ENCODE data around the gene FNTB.

The FNTB gene

GRCh38 chr14:65106316-65106715 is 119.6 kb downstream of the FNTB start:
- TF ChIP-seq, protein P1, sequence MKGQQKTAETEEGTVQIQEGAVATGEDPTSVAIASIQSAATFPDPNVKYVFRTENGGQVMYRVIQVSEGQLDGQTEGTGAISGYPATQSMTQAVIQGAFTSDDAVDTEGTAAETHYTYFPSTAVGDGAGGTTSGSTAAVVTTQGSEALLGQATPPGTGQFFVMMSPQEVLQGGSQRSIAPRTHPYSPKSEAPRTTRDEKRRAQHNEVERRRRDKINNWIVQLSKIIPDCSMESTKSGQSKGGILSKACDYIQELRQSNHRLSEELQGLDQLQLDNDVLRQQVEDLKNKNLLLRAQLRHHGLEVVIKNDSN (IDR thresholded peaks at IDR 0.05): no peak
- TF ChIP-seq FOXM1 (IDR thresholded peaks at IDR 0.05; ENCODE audit: borderline replicate concordance, low read depth) (no peak), NFIC (IDR thresholded peaks at IDR 0.05) (no peak), TEAD4 (IDR thresholded peaks at IDR 0.05) (no peak), EP300 (IDR thresholded peaks at IDR 0.05; ENCODE audit: borderline replicate concordance) (no peak), ZBTB7A (IDR thresholded peaks at IDR 0.05; ENCODE audit: low read depth) (no peak), YY1 (IDR thresholded peaks at IDR 0.05; ENCODE audit: low read depth) (no peak)
- TF ChIP-seq, protein P2, sequence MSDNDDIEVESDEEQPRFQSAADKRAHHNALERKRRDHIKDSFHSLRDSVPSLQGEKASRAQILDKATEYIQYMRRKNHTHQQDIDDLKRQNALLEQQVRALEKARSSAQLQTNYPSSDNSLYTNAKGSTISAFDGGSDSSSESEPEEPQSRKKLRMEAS (IDR thresholded peaks at IDR 0.05): no peak

GRCh38 chr14:65106736-65107135 is 120.0 kb downstream of the FNTB start:
- TF ChIP-seq EGR1 (IDR thresholded peaks at IDR 0.05): no peak
- TF ChIP-seq CREB1 (IDR thresholded peaks at IDR 0.05; ENCODE audit: low read depth): no peak
- TF ChIP-seq TAF1 (IDR thresholded peaks at IDR 0.05; ENCODE audit: low read depth): no peak
- TF ChIP-seq TEAD4 (IDR thresholded peaks at IDR 0.05): no peak
- TF ChIP-seq EP300 (IDR thresholded peaks at IDR 0.05; ENCODE audit: borderline replicate concordance): no peak
- TF ChIP-seq ZBTB7A (IDR thresholded peaks at IDR 0.05; ENCODE audit: low read depth): no peak
- TF ChIP-seq, protein P1 (IDR thresholded peaks at IDR 0.05): no peak
- no peak for TF ChIP-seq FOXM1 (IDR thresholded peaks at IDR 0.05; ENCODE audit: borderline replicate concordance, low read depth)
- TF ChIP-seq NFIC (IDR thresholded peaks at IDR 0.05): no peak
- TF ChIP-seq RAD21 (IDR thresholded peaks at IDR 0.05; ENCODE audit: low read depth): no peak
- no peak for TF ChIP-seq YY1 (IDR thresholded peaks at IDR 0.05; ENCODE audit: low read depth)
- TF ChIP-seq CEBPB (IDR thresholded peaks at IDR 0.05): no peak
- TF ChIP-seq, protein P3, sequence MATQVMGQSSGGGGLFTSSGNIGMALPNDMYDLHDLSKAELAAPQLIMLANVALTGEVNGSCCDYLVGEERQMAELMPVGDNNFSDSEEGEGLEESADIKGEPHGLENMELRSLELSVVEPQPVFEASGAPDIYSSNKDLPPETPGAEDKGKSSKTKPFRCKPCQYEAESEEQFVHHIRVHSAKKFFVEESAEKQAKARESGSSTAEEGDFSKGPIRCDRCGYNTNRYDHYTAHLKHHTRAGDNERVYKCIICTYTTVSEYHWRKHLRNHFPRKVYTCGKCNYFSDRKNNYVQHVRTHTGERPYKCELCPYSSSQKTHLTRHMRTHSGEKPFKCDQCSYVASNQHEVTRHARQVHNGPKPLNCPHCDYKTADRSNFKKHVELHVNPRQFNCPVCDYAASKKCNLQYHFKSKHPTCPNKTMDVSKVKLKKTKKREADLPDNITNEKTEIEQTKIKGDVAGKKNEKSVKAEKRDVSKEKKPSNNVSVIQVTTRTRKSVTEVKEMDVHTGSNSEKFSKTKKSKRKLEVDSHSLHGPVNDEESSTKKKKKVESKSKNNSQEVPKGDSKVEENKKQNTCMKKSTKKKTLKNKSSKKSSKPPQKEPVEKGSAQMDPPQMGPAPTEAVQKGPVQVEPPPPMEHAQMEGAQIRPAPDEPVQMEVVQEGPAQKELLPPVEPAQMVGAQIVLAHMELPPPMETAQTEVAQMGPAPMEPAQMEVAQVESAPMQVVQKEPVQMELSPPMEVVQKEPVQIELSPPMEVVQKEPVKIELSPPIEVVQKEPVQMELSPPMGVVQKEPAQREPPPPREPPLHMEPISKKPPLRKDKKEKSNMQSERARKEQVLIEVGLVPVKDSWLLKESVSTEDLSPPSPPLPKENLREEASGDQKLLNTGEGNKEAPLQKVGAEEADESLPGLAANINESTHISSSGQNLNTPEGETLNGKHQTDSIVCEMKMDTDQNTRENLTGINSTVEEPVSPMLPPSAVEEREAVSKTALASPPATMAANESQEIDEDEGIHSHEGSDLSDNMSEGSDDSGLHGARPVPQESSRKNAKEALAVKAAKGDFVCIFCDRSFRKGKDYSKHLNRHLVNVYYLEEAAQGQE (IDR thresholded peaks at IDR 0.05; ENCODE audit: low read depth): no peak
- no peak for TF ChIP-seq TCF12 (IDR thresholded peaks at IDR 0.05; ENCODE audit: low read depth)
- TF ChIP-seq, protein P2 (IDR thresholded peaks at IDR 0.05): no peak

- TF ChIP-seq RAD21 (IDR thresholded peaks at IDR 0.05; ENCODE audit: low read depth) (no peak), FOXM1 (IDR thresholded peaks at IDR 0.05; ENCODE audit: borderline replicate concordance, low read depth) (no peak), NFIC (IDR thresholded peaks at IDR 0.05) (no peak), TCF12 (IDR thresholded peaks at IDR 0.05; ENCODE audit: low read depth) (no peak), CREB1 (IDR thresholded peaks at IDR 0.05; ENCODE audit: low read depth) (no peak), CEBPB (IDR thresholded peaks at IDR 0.05) (no peak), ZBTB7A (IDR thresholded peaks at IDR 0.05; ENCODE audit: low read depth) (no peak), TAF1 (IDR thresholded peaks at IDR 0.05; ENCODE audit: low read depth) (no peak), EGR1 (IDR thresholded peaks at IDR 0.05) (no peak)
- TF ChIP-seq, protein P2 (IDR thresholded peaks at IDR 0.05): no peak
- TF ChIP-seq, protein P3 (IDR thresholded peaks at IDR 0.05; ENCODE audit: low read depth): no peak
- TF ChIP-seq, protein P1 (IDR thresholded peaks at IDR 0.05): no peak
Observed at GRCh38 chr14:65107200-65107599, 120.5 kb downstream of the FNTB start.

DNA sequence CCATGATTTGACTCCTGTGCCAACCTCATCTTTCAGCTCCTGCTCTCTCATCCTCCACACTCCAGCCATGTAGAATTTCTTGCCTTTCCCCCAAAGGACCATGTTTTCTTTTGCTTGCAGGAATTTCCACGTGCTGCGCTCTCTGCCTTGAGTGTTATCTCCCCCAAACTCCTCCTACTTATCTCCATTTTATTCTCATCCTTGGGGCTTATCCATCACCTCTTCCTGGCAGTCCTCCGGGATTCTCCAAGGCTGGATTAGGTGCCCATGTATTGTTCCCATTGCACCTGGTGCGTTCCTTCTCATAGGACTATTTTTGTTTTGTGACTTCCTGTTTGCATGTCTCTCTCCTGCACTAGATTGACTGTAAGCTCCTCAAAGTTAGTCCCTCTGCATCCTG is 122.7 kb downstream of the FNTB start:
- no peak for TF ChIP-seq RAD21 (IDR thresholded peaks at IDR 0.05; ENCODE audit: low read depth)
- TF ChIP-seq, protein P1 (IDR thresholded peaks at IDR 0.05): no peak
- no peak for TF ChIP-seq TEAD4 (IDR thresholded peaks at IDR 0.05)
- TF ChIP-seq TCF12 (IDR thresholded peaks at IDR 0.05; ENCODE audit: low read depth): no peak
- TF ChIP-seq ZBTB7A (IDR thresholded peaks at IDR 0.05; ENCODE audit: low read depth): no peak
- TF ChIP-seq, protein P2 (IDR thresholded peaks at IDR 0.05): no peak
- no peak for TF ChIP-seq TAF1 (IDR thresholded peaks at IDR 0.05; ENCODE audit: low read depth)
- no peak for TF ChIP-seq NFIC (IDR thresholded peaks at IDR 0.05)

DNA sequence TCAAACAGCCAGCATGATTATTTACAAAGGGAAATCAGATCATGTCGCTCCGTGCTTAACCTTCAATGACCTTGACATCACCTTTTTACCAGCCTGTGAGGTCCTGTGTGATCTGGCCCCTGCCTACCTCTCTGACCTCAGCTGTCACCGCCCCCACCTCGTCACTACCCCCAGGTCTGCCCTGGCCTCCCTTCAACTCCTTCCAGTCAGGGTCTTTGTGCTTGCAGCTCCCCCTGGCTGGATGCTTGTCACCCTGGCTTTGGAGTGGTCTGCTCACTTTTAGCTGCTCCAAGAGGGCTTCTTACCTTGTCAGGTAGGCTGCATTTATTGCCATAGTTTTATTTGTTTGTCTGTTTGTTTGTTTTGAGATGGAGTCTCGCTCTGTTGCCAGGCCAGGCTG is 123.8 kb downstream of the FNTB start:
- TF ChIP-seq, protein P3 (IDR thresholded peaks at IDR 0.05; ENCODE audit: low read depth): no peak
- TF ChIP-seq TCF12 (IDR thresholded peaks at IDR 0.05; ENCODE audit: low read depth): no peak
- no peak for TF ChIP-seq YY1 (IDR thresholded peaks at IDR 0.05; ENCODE audit: low read depth)
- no peak for TF ChIP-seq CREB1 (IDR thresholded peaks at IDR 0.05; ENCODE audit: low read depth)
- no peak for TF ChIP-seq FOXM1 (IDR thresholded peaks at IDR 0.05; ENCODE audit: borderline replicate concordance, low read depth)
- TF ChIP-seq NFIC (IDR thresholded peaks at IDR 0.05): no peak
- TF ChIP-seq ZBTB7A (IDR thresholded peaks at IDR 0.05; ENCODE audit: low read depth): no peak
- TF ChIP-seq RAD21 (IDR thresholded peaks at IDR 0.05; ENCODE audit: low read depth): no peak
- no peak for TF ChIP-seq TAF1 (IDR thresholded peaks at IDR 0.05; ENCODE audit: low read depth)
- TF ChIP-seq TEAD4 (IDR thresholded peaks at IDR 0.05): no peak
- no peak for TF ChIP-seq EGR1 (IDR thresholded peaks at IDR 0.05)
- TF ChIP-seq, protein P2 (IDR thresholded peaks at IDR 0.05): no peak
- no peak for TF ChIP-seq EP300 (IDR thresholded peaks at IDR 0.05; ENCODE audit: borderline replicate concordance)
- TF ChIP-seq CEBPB (IDR thresholded peaks at IDR 0.05): no peak
- TF ChIP-seq, protein P1 (IDR thresholded peaks at IDR 0.05): no peak
